ENCODE data around the gene ABCA2. TPM values are rescaled to one million over a fixed set of nuclear protein-coding genes. Genes with fewer than 3 reads are reported as not detected.

ABCA2 gene
- total RNA-seq, 6 experiments from 2014 or later: 23.7 to 49.2 (median 34.2) TPM

GRCh38 chr9:136957461-136957860, 70.6 kb downstream of the ABCA2 start:
- Histone ChIP-seq H3K9me3 (no peaks in the 10 kb centered on the region), H3K4me1 (no peaks in the 10 kb centered on the region), H3K4me3 (no peak overlapping the region), H3K27ac (no peak overlapping the region), H3K27me3 (no peaks in the 10 kb centered on the region), H3K36me3 (no peaks in the 10 kb centered on the region)
- TF ChIP-seq, protein P1, sequence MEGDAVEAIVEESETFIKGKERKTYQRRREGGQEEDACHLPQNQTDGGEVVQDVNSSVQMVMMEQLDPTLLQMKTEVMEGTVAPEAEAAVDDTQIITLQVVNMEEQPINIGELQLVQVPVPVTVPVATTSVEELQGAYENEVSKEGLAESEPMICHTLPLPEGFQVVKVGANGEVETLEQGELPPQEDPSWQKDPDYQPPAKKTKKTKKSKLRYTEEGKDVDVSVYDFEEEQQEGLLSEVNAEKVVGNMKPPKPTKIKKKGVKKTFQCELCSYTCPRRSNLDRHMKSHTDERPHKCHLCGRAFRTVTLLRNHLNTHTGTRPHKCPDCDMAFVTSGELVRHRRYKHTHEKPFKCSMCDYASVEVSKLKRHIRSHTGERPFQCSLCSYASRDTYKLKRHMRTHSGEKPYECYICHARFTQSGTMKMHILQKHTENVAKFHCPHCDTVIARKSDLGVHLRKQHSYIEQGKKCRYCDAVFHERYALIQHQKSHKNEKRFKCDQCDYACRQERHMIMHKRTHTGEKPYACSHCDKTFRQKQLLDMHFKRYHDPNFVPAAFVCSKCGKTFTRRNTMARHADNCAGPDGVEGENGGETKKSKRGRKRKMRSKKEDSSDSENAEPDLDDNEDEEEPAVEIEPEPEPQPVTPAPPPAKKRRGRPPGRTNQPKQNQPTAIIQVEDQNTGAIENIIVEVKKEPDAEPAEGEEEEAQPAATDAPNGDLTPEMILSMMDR (IDR thresholded peaks at IDR 0.05): no peak
- TF ChIP-seq POLR2A (IDR thresholded peaks at IDR 0.05): no peak
- DNase-seq (no peak), ATAC-seq (no peak)
- 88% methylated on average over 1 of the region's 1 CpG for WGBS (ENCODE audit: insufficient coverage, low coverage, low lambda C conversion rate, missing lambda C conversion rate)
- intact Hi-C loops (cut with DNase I): no loop called here

Other genes with a start within 250 kb of the ABCA2 start
- 100 to 1,000 TPM in 1 of 6 experiments, 10 to 100 TPM in 5; 46.5 to 105 (median 56.7) TPM for gene TMEM141, start 236.9 kb downstream of the ABCA2 start, total RNA-seq
- gene CCDC183, start 231.9 kb downstream of the ABCA2 start, total RNA-seq: 1 to 10 TPM in 2 of 6 experiments, under 1 TPM in 3, not detected in 1; 0.43 to 1.2 (median 0.74) TPM
- 10 to 100 TPM in 4 of 6 experiments, 1 to 10 TPM in 2; 8.0 to 14.8 (median 12.4) TPM for gene RABL6, start 220.3 kb downstream of the ABCA2 start, total RNA-seq
- 1 to 10 TPM; 1.7 to 2.8 (median 2.6) TPM for gene AJM1, start 185.8 kb downstream of the ABCA2 start, total RNA-seq
- 10 to 100 TPM; 30.5 to 66.6 (median 49.3) TPM for gene PHPT1, start 178.8 kb downstream of the ABCA2 start, total RNA-seq
- gene MAMDC4, start 175.9 kb downstream of the ABCA2 start, total RNA-seq: 10 to 100 TPM in 4 of 6 experiments, 1 to 10 TPM in 2; 5.7 to 27.9 (median 22.5) TPM
- 100 to 1,000 TPM; 216 to 486 (median 227) TPM for gene EDF1, start 161.9 kb downstream of the ABCA2 start, total RNA-seq
- gene TRAF2, start 141.7 kb downstream of the ABCA2 start, total RNA-seq: 1 to 10 TPM; 5.8 to 8.8 (median 7.1) TPM
- gene FBXW5, start 83.5 kb downstream of the ABCA2 start, total RNA-seq: 100 to 1,000 TPM in 3 of 6 experiments, 10 to 100 TPM in 3; 84.0 to 290 (median 97.4) TPM
- gene C8G, start 83.0 kb downstream of the ABCA2 start, total RNA-seq: 100 to 1,000 TPM; 248 to 755 (median 453) TPM
- 10 to 100 TPM in 5 of 6 experiments, 1 to 10 TPM in 1; 2.7 to 36.4 (median 20.3) TPM for gene LCN12, start 76.0 kb downstream of the ABCA2 start, total RNA-seq
- gene PTGDS, start 50.7 kb downstream of the ABCA2 start, total RNA-seq: 10 to 100 TPM in 2 of 6 experiments, 1 to 10 TPM in 4; 4.3 to 21.9 (median 6.0) TPM
- gene LCNL1, start 45.2 kb downstream of the ABCA2 start, total RNA-seq: not detected
- gene PAXX, start 35.8 kb downstream of the ABCA2 start, total RNA-seq: 10 to 100 TPM; 13.8 to 34.5 (median 23.3) TPM
- gene CLIC3, start 31.7 kb downstream of the ABCA2 start, total RNA-seq: under 1 TPM in 2 of 6 experiments, not detected in 4; 0.37 to 0.51 TPM
- under 1 TPM in 2 of 6 experiments, not detected in 4; 0.12 to 0.13 TPM for gene FUT7, start 3.9 kb upstream of the ABCA2 start, total RNA-seq
- 10 to 100 TPM in 5 of 6 experiments, 1 to 10 TPM in 1; 9.3 to 14.9 (median 12.2) TPM for gene NPDC1, start 17.9 kb upstream of the ABCA2 start, total RNA-seq
- 1 to 10 TPM in 2 of 6 experiments, under 1 TPM in 4; 0.50 to 2.1 (median 0.80) TPM for gene ENTPD2, start 25.8 kb upstream of the ABCA2 start, total RNA-seq
- under 1 TPM in 5 of 6 experiments, not detected in 1; 0.05 to 0.43 (median 0.22) TPM for gene SAPCD2, start 42.3 kb upstream of the ABCA2 start, total RNA-seq
- gene UAP1L1, start 49.3 kb upstream of the ABCA2 start, total RNA-seq: 1 to 10 TPM; 1.3 to 4.9 (median 1.9) TPM
- 10 to 100 TPM; 24.0 to 39.1 (median 28.8) TPM for gene MAN1B1, start 58.7 kb upstream of the ABCA2 start, total RNA-seq
- 10 to 100 TPM; 62.2 to 86.2 (median 66.2) TPM for gene DPP7, start 86.5 kb upstream of the ABCA2 start, total RNA-seq
- gene GRIN1, start 110.9 kb upstream of the ABCA2 start, total RNA-seq: not detected
- under 1 TPM in 2 of 6 experiments, not detected in 4; 0.17 to 0.18 TPM for gene LRRC26, start 141.8 kb upstream of the ABCA2 start, total RNA-seq
- not detected for gene TMEM210, start 143.8 kb upstream of the ABCA2 start, total RNA-seq
- gene ANAPC2, start 160.3 kb upstream of the ABCA2 start, total RNA-seq: 10 to 100 TPM; 16.1 to 36.5 (median 27.9) TPM
- gene SSNA1, start 160.4 kb upstream of the ABCA2 start, total RNA-seq: 10 to 100 TPM; 21.5 to 53.3 (median 25.5) TPM
- 10 to 100 TPM; 12.1 to 28.9 (median 18.1) TPM for gene TPRN, start 172.5 kb upstream of the ABCA2 start, total RNA-seq
- gene TMEM203, start 177.4 kb upstream of the ABCA2 start, total RNA-seq: 10 to 100 TPM; 17.7 to 28.0 (median 23.9) TPM
- gene NDOR1, start 177.5 kb upstream of the ABCA2 start, total RNA-seq: 1 to 10 TPM; 4.7 to 9.6 (median 7.4) TPM
- 10 to 100 TPM in 1 of 6 experiments, 1 to 10 TPM in 5; 3.5 to 12.2 (median 4.5) TPM for gene RNF208, start 194.0 kb upstream of the ABCA2 start, total RNA-seq
- gene CYSRT1, start 196.9 kb upstream of the ABCA2 start, total RNA-seq: 1 to 10 TPM in 1 of 6 experiments, under 1 TPM in 4, not detected in 1; 0.20 to 1.2 (median 0.31) TPM
- gene RNF224, start 199.3 kb upstream of the ABCA2 start, total RNA-seq: not detected
- gene SLC34A3, start 202.7 kb upstream of the ABCA2 start, total RNA-seq: not detected
- 100 to 1,000 TPM in 5 of 6 experiments, 10 to 100 TPM in 1; 88.4 to 274 (median 124) TPM for gene TUBB4B, start 213.1 kb upstream of the ABCA2 start, total RNA-seq
- not detected for gene STPG3, start 223.0 kb upstream of the ABCA2 start, total RNA-seq
- gene NELFB, start 227.1 kb upstream of the ABCA2 start, total RNA-seq: 10 to 100 TPM; 15.6 to 21.6 (median 20.1) TPM
- gene TOR4A, start 249.5 kb upstream of the ABCA2 start, total RNA-seq: 1 to 10 TPM; 2.2 to 4.9 (median 3.7) TPM